ENCODE measurements around the gene NPAS3.

GRCh38 chr14:33369041-33369440 is 430.4 kb downstream of the NPAS3 start:
- TF ChIP-seq ZNF274 (IDR thresholded peaks at IDR 0.05; ENCODE audit: borderline replicate concordance, extremely low read depth, low read length): no peak
- TF ChIP-seq POLR2A (IDR thresholded peaks at IDR 0.05; ENCODE audit: control extremely low read depth in 1 of 2, low read depth in 2 of 2, low read length in 2 of 2): no peak
- TF ChIP-seq TAF1 (IDR thresholded peaks at IDR 0.05; ENCODE audit: low read depth, low read length): no peak

All from H1 (cell line).